Naive B cell (primary cell): ENCODE results near the gene SNX19. TPM values are rescaled to one million over a fixed set of nuclear protein-coding genes. Genes with fewer than 3 reads are reported as not detected.
A peak's percentile ranks its signal among the peaks of the same experiment; 100 is the strongest.

ENCODE experiments used
- ATAC-seq, 2 donors: fragments of 150-1000 bp; cut with Tn5 transposase; 2 replicates each; pipeline ENCODE4 v1.10.0; 2021; ENCODE audit warnings: low read depth in 2 of 2, mild to moderate bottlenecking in 2 of 2, moderate library complexity in 2 of 2
- DNase-seq: peaks from one replicate; pipeline ENCODE4 v3.0.0; 2022
- H3K27ac Mint-ChIP-seq, 6 donors: one replicate each; pipeline ENCODE4 v1.8.0; 2020 to 2022; ENCODE audit warnings: mild to moderate bottlenecking in 6 of 6, mixed read lengths in 6 of 6, moderate library complexity in 5 of 6, inconsistent platforms in 2 of 6
- H3K27me3 Mint-ChIP-seq, 3 donors: one replicate each; pipeline ENCODE4 v1.8.0; 2021 to 2022; ENCODE audit warnings: mixed read lengths in 3 of 3, mild to moderate bottlenecking in 1 of 3
- H3K36me3 Mint-ChIP-seq, 2 donors: one replicate each; pipeline ENCODE4 v1.8.0; 2020 to 2022; ENCODE audit warnings: mixed read lengths in 2 of 2, inconsistent platforms in 1 of 2, mild to moderate bottlenecking in 1 of 2
- H3K4me1 Mint-ChIP-seq, 3 donors: one replicate each; pipeline ENCODE4 v1.8.0; 2020 to 2022; ENCODE audit warnings: mixed read lengths in 3 of 3, inconsistent platforms in 1 of 3, mild to moderate bottlenecking in 1 of 3, moderate library complexity in 1 of 3
- H3K4me3 Mint-ChIP-seq, 8 donors: one replicate each; pipeline ENCODE4 v1.8.0; 2020 to 2022; ENCODE audit warnings: mild to moderate bottlenecking in 8 of 8, mixed read lengths in 8 of 8, moderate library complexity in 8 of 8, inconsistent platforms in 2 of 8
- H3K9me3 Mint-ChIP-seq, 7 donors: one replicate each; pipeline ENCODE4 v1.8.0; 2020 to 2022; ENCODE audit warnings: mixed read lengths in 7 of 7, mild to moderate bottlenecking in 5 of 7, inconsistent platforms in 2 of 7, moderate library complexity in 1 of 7
- polyA plus RNA-seq, 6 donors: library from polyadenylated mRNA; unstranded; fragments of 300-500 nt; fragmentation: Illumina TruSeq; gene quantifications; one replicate each; pipeline ENCODE4 v1.2.3, GENCODE V29; 2021; ENCODE audit warnings: low read depth in 6 of 6

Gene SNX19
- polyA plus RNA-seq, 6 donors from 2014 or later, result 18.8 to 39.5 (median 28.5) TPM

DNA sequence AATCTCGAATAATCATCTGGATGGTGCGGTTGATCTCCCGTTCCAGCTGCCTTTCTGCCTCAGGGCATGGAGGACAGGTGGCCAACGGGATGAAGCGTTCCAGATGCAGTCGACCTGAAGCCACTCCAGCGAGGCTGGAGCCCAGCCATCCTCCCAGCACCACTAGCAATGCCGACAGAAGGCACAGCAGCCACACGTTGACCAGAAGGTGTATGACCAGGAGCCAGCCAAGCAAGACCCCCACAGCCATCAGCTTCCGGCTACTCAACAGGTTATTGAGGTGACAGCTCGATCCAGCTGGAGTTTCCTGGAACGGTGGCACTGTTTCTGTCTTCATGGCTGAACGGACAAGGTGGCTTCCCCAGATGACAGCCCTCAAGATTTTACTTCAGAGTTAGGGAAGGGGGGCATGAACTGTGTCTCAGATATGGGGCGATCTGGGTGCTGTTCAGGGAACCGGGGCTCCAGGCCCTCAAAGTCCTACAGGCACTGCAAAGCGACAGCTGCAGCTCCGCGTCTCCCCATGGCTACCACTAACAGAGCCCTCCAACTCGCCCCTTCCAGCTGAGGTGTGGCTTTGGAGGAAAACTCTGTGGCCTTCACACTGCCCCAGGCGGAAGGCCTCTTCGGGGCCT, 559 bp downstream of the SNX19 start:
- Mint-ChIP-seq H3K4me1 (peaks cover 12 to 43% (median 32%) of the 10 kb centered on the region in 3 donors), H3K36me3 (peaks cover 17 to 20% of the 10 kb centered on the region in 2 donors), H3K9me3 (peaks cover 0 to 6% (median 2%) of the 10 kb centered on the region in 7 donors), H3K4me3 (peak overlapping the region; percentile 82 to 96 (median 92)), H3K27me3 (peaks cover 16 to 27% (median 21%) of the 10 kb centered on the region in 3 donors), H3K27ac (peak overlapping the region; percentile 76 to 92 (median 88))
- no peak for DNase-seq
- ATAC-seq, result peak; percentile 22 to 26

DNA sequence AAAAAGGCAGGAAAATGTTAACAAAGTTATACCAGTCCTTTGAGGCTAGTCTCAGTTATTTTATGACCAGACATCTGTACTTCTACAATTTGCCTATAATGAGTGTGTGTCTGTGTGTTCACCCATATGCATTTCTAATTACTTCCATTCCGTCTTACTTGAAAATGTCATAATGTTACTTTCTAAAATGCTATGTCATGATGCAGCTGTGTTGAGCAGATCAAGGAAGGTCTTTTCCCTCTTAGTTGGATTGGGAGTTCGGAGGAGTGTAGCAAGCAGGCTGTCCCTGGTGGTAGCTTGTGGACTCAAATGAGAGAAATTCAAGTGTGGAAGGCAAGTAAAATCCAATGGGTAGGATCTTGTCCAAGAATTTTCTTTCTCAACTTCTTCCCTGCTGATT, 3.0 kb downstream of the SNX19 start:
- peaks cover 0 to 4% (median 2%) of the 10 kb centered on the region in 7 donors for H3K9me3 Mint-ChIP-seq
- DNase-seq (no peak), ATAC-seq (no peak)
- peaks cover 24 to 52% (median 35%) of the 10 kb centered on the region in 3 donors for H3K4me1 Mint-ChIP-seq
- H3K27me3 Mint-ChIP-seq, result peaks cover 0 to 3% (median 2%) of the 10 kb centered on the region in 3 donors
- no peak overlapping the region for H3K27ac Mint-ChIP-seq
- peak overlapping the region in 4 of 8 donors; percentile 3 to 85 (median 34) for H3K4me3 Mint-ChIP-seq
- H3K36me3 Mint-ChIP-seq, result peaks cover 29 to 35% of the 10 kb centered on the region in 2 donors

DNA sequence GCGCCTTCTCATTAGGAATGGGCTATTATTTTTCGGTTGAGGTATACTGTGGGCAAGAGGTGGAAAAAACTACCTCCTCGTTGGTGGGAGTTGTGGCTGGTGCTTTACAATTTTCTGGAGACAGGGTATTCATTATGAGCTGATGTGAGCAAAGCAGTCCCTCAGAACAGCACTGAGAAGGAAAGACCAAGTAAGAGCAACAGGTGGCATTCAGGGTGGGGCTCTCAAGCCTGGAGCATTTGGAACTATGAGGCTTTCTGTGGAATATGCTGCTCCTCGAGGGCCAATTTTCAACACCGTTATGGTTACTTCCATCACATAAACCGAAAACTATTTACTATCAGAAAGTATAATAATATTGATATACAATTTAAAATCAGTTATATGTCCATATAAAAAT, 3.7 kb downstream of the SNX19 start:
- H3K9me3 Mint-ChIP-seq, result peaks cover 0 to 4% (median 2%) of the 10 kb centered on the region in 7 donors
- no peak overlapping the region for H3K27ac Mint-ChIP-seq
- peaks cover 35 to 41% of the 10 kb centered on the region in 2 donors for H3K36me3 Mint-ChIP-seq
- no peak for ATAC-seq
- DNase-seq, result no peak
- no peaks in the 10 kb centered on the region for H3K27me3 Mint-ChIP-seq
- H3K4me1 Mint-ChIP-seq, result peaks cover 24 to 57% (median 37%) of the 10 kb centered on the region in 3 donors
- H3K4me3 Mint-ChIP-seq, result peak overlapping the region in 1 of 8 donors; percentile 85

DNA sequence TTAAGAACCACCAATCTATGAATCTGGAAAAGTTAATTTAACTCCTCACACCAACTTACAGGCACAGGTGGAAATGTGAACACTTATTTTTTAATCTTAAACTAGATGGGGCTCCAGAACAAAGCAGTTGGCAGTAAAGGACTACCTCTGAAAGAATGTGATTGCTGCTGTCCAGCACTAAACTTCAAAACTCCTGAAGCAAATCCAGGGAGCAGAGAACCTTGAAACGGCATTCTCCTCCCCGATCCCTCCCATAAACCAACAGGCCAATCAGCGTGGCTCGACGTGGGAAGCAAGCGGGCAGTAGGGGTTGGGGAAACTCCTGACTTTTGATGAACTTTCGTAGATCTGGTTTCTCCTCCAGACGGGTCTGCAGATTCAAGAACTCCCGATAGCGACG, 5.0 kb downstream of the SNX19 start:
- Mint-ChIP-seq H3K36me3 (peaks cover 41 to 47% of the 10 kb centered on the region in 2 donors), H3K27ac (no peak overlapping the region), H3K27me3 (no peaks in the 10 kb centered on the region), H3K9me3 (peaks cover 0 to 4% (median 2%) of the 10 kb centered on the region in 7 donors), H3K4me1 (peaks cover 24 to 55% (median 30%) of the 10 kb centered on the region in 3 donors), H3K4me3 (no peak overlapping the region)
- DNase-seq, result no peak
- ATAC-seq, result no peak

DNA sequence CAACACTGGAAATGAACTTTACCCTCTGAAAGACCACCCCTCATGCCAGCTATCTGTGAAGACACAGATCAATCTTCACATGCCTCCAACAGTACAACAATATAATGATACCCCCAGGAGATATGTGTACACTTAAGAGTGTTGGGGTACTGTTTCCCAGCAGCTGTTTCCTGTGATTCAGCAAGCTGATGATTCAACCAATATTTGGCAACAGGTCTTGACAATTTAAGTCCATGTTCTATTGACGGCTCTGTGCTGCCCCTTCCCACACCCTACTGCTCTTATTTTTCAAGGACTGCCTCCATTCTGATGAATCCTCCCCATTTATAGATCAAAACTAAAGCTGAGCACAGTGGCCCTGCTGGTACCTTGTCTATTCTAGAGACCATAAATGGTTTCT, 6.6 kb downstream of the SNX19 start:
- Mint-ChIP-seq H3K27ac (peak overlapping the region in 3 of 6 donors; percentile 1 to 30 (median 30)), H3K36me3 (peaks cover 49 to 53% of the 10 kb centered on the region in 2 donors), H3K4me3 (no peak overlapping the region), H3K9me3 (peaks cover 0 to 4% (median 2%) of the 10 kb centered on the region in 7 donors), H3K27me3 (no peaks in the 10 kb centered on the region), H3K4me1 (peaks cover 22 to 53% (median 24%) of the 10 kb centered on the region in 3 donors)
- ATAC-seq (no peak), DNase-seq (no peak)

DNA sequence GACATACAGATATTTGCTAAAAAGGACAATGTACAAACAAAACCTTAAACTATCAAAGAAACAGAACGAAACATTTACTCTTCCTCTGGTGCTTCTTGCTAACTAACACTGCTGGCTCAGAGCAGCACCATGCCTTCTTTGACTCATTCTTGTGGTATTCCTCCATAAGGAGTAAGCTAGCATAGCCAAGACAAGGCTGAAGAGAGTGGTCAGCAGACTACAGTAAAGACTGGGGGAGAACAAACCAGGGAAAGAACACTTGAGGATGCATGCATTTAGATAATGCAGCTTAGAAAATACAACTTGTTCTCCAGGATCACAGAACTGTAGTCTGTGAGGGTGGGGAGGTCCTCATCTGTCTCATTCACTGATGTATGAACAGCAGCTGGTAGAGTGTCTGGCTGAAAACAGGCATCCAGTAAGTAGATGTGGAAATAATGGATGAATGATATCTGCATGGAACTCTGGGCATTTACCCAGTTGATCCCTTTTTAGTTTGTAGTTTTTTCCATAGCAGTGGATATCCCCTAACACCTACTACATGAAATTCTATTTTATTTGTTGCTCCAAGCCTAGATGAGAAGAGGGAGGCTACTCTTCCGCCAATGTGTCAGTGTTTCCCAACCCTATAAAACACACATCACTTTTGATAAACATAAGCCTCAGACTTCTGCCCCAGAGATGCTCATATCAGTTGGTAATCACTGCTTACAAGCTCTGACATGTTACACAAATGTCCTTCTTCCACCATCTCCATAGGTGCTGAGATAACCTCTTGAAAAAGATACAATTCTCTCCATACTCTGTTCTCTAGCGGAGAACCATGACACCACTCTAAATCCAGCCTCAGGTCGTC, 7.3 kb downstream of the SNX19 start:
- H3K9me3 Mint-ChIP-seq, result peaks cover 0 to 4% (median 2%) of the 10 kb centered on the region in 7 donors
- H3K27me3 Mint-ChIP-seq, result no peaks in the 10 kb centered on the region
- DNase-seq, result no peak
- no peak for ATAC-seq
- H3K4me3 Mint-ChIP-seq, result no peak overlapping the region
- H3K4me1 Mint-ChIP-seq, result peaks cover 16 to 47% (median 22%) of the 10 kb centered on the region in 3 donors
- H3K36me3 Mint-ChIP-seq, result peaks cover 53 to 54% of the 10 kb centered on the region in 2 donors
- H3K27ac Mint-ChIP-seq, result peak overlapping the region in 2 of 6 donors; percentile 30 to 33

DNA sequence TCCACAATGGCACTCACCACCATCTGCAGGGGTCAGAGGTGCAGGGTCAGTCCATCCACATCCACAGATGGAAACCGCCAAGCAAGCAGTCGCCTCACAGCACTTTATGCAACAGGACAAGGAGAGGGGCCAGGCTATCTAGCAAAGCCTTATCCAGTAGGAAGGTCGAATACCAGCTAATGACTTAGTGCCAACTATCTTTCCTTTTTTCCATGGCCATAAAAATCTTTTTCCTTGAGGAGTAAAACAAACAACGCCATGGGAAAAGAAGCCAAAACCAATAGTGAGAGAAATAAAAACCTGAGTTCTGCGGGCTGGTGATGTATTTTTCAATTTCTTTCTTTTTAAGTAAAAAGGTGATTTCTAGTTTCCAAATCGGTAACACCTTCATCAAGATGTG, 8.2 kb downstream of the SNX19 start:
- peaks cover 10 to 40% (median 18%) of the 10 kb centered on the region in 3 donors for H3K4me1 Mint-ChIP-seq
- peak overlapping the region in 1 of 6 donors; percentile 31 for H3K27ac Mint-ChIP-seq
- no peak overlapping the region for H3K4me3 Mint-ChIP-seq
- DNase-seq (no peak), ATAC-seq (no peak)
- H3K9me3 Mint-ChIP-seq, result peaks cover 0 to 3% (median 0%) of the 10 kb centered on the region in 7 donors
- H3K27me3 Mint-ChIP-seq, result no peaks in the 10 kb centered on the region
- peaks cover 46 to 50% of the 10 kb centered on the region in 2 donors for H3K36me3 Mint-ChIP-seq

DNA sequence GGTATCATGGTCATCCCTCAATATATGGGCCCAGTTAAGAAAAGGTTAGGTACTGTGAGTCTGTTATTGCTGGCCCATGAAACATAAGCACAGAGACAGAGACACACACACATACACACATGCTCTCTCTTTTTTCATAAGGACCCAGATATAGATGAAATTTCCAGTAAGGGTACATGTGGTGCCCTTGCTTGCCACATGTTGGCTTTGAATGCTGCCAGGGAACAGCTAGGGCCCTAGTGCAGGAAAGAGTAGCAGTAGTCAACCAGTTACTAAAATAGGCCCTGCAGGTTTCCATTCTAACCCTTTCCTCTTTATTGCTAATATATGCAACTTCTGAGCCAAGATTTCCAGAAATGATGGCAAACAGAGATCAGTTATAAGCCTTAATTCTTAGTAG, 9.1 kb downstream of the SNX19 start:
- DNase-seq, result no peak
- Mint-ChIP-seq H3K27me3 (no peaks in the 10 kb centered on the region), H3K4me3 (no peak overlapping the region), H3K9me3 (peaks cover 0 to 2% (median 0%) of the 10 kb centered on the region in 7 donors), H3K36me3 (peaks cover 40 to 45% of the 10 kb centered on the region in 2 donors), H3K4me1 (peaks cover 8 to 33% (median 14%) of the 10 kb centered on the region in 3 donors), H3K27ac (no peak overlapping the region)
- ATAC-seq, result no peak

- ATAC-seq (no peak), DNase-seq (no peak)
- Mint-ChIP-seq H3K4me3 (no peak overlapping the region), H3K27me3 (no peaks in the 10 kb centered on the region), H3K36me3 (peaks cover 36 to 39% of the 10 kb centered on the region in 2 donors), H3K27ac (no peak overlapping the region), H3K9me3 (no peaks in the 10 kb centered on the region), H3K4me1 (peaks cover 5 to 27% (median 12%) of the 10 kb centered on the region in 3 donors)
These were observed 9.7 kb downstream of the SNX19 start for GRCh38 chr11:130906616-130907015.

DNA sequence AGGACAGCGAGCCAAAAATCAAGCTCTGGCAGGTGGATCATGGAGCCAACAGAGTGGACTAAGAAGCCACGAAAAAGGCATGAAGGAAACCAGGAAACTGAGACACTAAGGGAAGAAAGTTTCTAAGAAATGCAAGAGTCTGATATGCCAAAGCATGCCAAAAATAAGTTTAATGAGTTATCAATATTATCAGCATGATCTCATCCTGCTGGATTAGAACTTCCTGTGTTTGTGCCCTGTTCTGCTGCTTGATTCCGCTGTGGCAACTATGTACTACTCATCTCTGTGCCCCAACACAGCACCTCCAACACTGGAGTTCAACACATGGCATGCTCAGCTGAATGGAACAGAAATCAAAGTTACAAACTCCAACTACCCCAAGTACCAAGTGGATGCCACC, 10.8 kb downstream of the SNX19 start:
- no peak overlapping the region for H3K27ac Mint-ChIP-seq
- peaks cover 42 to 43% of the 10 kb centered on the region in 2 donors for H3K36me3 Mint-ChIP-seq
- peaks cover 5 to 32% (median 16%) of the 10 kb centered on the region in 3 donors for H3K4me1 Mint-ChIP-seq
- H3K4me3 Mint-ChIP-seq, result no peak overlapping the region
- H3K27me3 Mint-ChIP-seq, result no peaks in the 10 kb centered on the region
- no peak for ATAC-seq
- DNase-seq, result no peak
- no peaks in the 10 kb centered on the region for H3K9me3 Mint-ChIP-seq

DNA sequence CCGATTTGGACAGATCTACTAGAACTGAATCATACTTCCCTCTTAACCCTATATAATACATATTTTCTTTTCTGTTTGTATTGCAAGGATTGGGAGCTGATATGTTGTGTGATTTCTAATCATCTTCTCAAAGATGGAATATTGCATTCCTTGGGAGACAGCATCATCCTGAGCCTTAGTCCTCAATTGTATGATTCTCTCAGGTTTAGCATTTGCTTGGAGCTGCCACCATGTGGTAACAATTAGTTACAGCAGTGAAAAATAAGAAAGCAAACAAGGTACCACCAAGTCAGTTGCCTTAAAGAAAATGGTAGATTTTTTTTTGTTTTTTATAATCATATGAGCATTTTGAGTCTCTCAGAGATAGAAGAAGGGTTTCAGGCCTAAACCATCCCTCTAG, 11.9 kb downstream of the SNX19 start:
- H3K27me3 Mint-ChIP-seq, result no peaks in the 10 kb centered on the region
- ATAC-seq (no peak), DNase-seq (no peak)
- H3K4me3 Mint-ChIP-seq, result no peak overlapping the region
- H3K9me3 Mint-ChIP-seq, result no peaks in the 10 kb centered on the region
- peaks cover 34 to 38% of the 10 kb centered on the region in 2 donors for H3K36me3 Mint-ChIP-seq
- H3K27ac Mint-ChIP-seq, result no peak overlapping the region
- H3K4me1 Mint-ChIP-seq, result peaks cover 2 to 24% (median 11%) of the 10 kb centered on the region in 3 donors

DNA sequence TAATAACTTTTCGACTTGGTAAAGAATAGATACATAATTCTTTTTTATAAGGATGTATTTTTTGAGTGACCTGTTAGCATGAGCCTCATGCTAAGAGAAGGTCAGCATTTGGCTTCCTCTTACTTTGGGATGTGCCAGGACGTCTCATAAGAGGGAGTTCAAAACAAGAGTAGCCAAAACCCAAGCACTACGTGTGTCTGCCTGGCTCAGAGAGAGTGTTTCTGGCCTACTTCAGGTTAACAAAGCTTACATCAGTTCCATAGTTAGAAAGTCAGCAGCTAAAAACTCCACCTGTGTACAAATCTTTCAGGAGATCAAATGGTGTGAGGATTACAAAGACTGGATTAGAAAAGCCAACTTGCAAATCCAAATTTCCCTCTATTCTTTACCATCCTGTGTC, 13.9 kb downstream of the SNX19 start:
- Mint-ChIP-seq H3K27ac (no peak overlapping the region), H3K27me3 (no peaks in the 10 kb centered on the region), H3K4me3 (no peak overlapping the region), H3K9me3 (no peaks in the 10 kb centered on the region), H3K36me3 (peaks cover 31 to 33% of the 10 kb centered on the region in 2 donors), H3K4me1 (peaks cover 0 to 16% (median 4%) of the 10 kb centered on the region in 3 donors)
- ATAC-seq (no peak), DNase-seq (no peak)

DNA sequence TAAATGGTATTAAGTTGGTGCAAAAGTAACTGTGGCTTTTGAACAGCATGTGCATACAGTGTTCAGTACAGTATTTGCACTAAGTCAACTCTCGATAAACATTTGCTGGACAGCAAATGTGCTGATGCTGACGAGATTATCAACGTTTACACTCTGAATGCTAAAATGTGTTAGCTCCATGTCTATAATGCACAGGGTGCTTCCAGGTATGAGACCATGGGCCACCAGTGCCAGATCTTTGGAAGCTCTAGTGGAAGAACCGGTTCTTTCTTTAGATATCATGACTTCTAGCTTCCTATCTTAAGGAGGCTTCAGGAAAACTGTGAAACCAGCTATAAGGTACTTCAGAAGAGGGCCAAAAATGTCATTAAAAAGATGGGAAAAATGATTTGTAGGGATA, 17.2 kb downstream of the SNX19 start:
- Mint-ChIP-seq H3K4me1 (peaks cover 0 to 11% (median 8%) of the 10 kb centered on the region in 3 donors), H3K9me3 (no peaks in the 10 kb centered on the region), H3K4me3 (no peak overlapping the region), H3K27me3 (no peaks in the 10 kb centered on the region), H3K36me3 (peaks cover 24 to 30% of the 10 kb centered on the region in 2 donors), H3K27ac (peak overlapping the region in 1 of 6 donors; percentile 14)
- DNase-seq (no peak), ATAC-seq (no peak)
